GM10248 (cell line): ENCODE results near the gene NFKBIZ.

Experiments used
- CTCF ChIA-PET: fragments of 300-600 bp; sonication (Branson Sonifier 250); formaldehyde crosslinking; extraction: SDS; loops from one replicate; lab custom pipeline; 2021; ENCODE audit warnings: antibody characterized with exemption; lab: Yijun Ruan, JAX
- POLR2A ChIA-PET: fragments of 350-650 bp; sonication (Branson Sonifier 250); formaldehyde crosslinking; extraction: SDS; loops from one replicate; lab custom pipeline; 2020; ENCODE audit warnings: antibody characterized with exemption; lab: Yijun Ruan, JAX
- DNase-seq: peaks from one replicate; pipeline ENCODE4 v3.0.0; 2012; ENCODE audit errors: extremely low spot score
- TF ChIP-seq, protein P1 (sequence below): IDR thresholded peaks from 2 replicates; pipeline ENCODE4 v1.5.1; 2012; ENCODE audit warnings: mild to moderate bottlenecking, low read depth; ENCODE audit errors: extremely low read depth, missing control alignments, control extremely low read depth

NFKBIZ gene

DNA sequence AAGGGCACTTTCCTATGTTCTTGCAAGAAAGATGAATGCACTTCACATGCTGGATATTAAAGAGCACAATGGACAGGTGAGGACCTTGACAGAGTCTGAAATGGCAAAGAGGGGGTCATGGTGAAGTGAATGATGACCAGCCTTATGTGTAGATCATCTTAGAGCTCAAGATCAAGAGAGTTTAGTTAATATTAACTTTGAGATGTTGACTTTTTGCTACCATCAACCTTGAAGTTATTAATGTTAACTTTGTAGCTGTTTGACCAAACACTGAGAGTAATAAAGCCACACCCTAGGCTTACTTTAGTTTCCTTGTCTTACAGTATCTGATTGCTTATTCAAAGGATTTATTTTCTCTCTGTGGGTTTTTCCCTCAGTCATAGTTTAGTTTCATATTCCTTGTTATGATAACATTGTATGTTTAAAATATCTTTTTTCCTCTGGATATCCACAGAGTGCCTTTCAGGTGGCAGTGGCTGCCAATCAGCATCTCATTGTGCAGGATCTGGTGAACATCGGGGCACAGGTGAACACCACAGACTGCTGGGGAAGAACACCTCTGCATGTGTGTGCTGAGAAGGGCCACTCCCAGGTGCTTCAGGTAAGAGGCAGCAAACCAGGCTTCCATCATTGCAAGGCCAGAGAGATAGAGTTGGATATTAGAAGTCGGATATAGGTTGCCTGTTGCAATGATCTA, 5.4 kb downstream of the NFKBIZ start:
- ChIA-PET POLR2A (interaction anchor here (1.0 kb wide), 1 partner anchor 9 kb away, joined by 3 read pairs; no protein-coding TSS in a partner anchor), CTCF (interaction anchor here (1.0 to 1.7 kb wide), 3 partner anchors 25 to 370 kb away, joined by 3 read pairs; no protein-coding TSS in a partner anchor)
- no peak for DNase-seq
- TF ChIP-seq, protein P1, sequence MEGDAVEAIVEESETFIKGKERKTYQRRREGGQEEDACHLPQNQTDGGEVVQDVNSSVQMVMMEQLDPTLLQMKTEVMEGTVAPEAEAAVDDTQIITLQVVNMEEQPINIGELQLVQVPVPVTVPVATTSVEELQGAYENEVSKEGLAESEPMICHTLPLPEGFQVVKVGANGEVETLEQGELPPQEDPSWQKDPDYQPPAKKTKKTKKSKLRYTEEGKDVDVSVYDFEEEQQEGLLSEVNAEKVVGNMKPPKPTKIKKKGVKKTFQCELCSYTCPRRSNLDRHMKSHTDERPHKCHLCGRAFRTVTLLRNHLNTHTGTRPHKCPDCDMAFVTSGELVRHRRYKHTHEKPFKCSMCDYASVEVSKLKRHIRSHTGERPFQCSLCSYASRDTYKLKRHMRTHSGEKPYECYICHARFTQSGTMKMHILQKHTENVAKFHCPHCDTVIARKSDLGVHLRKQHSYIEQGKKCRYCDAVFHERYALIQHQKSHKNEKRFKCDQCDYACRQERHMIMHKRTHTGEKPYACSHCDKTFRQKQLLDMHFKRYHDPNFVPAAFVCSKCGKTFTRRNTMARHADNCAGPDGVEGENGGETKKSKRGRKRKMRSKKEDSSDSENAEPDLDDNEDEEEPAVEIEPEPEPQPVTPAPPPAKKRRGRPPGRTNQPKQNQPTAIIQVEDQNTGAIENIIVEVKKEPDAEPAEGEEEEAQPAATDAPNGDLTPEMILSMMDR, result no peak

DNA sequence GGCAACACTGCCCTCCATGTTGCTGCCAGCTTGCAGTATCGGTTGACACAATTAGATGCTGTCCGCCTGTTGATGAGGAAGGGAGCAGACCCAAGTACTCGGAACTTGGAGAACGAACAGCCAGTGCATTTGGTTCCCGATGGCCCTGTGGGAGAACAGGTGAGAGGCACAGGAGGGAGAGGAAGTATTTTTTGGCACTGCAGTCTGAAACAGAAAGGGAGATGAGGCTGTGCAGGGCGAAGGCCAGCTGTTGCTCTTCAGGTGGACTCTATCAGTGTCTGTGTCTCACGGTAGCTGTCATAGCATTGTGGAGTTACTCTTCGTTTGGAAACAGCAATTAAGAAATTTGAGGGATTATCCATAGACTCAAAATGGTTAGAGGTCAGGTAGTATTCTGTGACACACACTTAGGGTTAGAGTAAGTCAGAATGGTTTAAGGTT, 8.0 kb downstream of the NFKBIZ start:
- CTCF ChIA-PET, result interaction anchor here (1.0 to 2.2 kb wide), 8 partner anchors 10 to 368 kb away, joined by 3 to 8 read pairs (median 4); no protein-coding TSS in a partner anchor
- POLR2A ChIA-PET, result interaction anchor here (1.3 to 3.2 kb wide), 2 partner anchors 8 to 30 kb away, joined by 3 to 23 read pairs; partner anchors contain the start of gene NFKBIZ
- no peak for DNase-seq
- TF ChIP-seq, protein P1, result no peak

DNA sequence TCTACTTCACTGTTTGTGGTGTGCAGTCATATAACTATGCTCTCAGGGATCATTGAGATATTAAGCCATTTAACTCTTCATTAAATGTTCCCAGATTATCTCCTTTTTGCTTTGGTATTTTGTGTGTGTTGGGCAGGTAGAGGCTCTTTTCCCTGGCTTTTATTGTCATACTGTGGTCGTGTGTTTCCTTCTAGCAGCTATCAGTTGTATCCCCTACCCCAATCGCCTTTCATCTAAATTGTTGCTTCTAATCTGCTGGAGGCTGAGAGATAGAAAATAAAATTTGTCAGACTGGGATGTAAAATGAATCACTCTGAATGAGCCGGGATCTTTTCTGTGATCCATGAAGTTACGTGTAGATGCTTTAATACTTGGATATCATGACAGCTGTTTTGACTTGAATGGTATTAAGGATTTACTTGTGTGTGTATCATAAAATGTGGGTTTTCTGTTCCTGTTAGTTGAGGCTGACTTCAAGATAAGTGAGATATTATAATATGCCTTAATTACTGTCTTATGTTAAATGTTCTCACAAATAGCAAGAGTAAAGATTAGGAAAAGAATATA, 9.2 kb downstream of the NFKBIZ start:
- CTCF ChIA-PET, result interaction anchor here (0.6 to 1.7 kb wide), 4 partner anchors 24 to 365 kb away, joined by 3 read pairs; no protein-coding TSS in a partner anchor
- DNase-seq, result no peak
- POLR2A ChIA-PET, result interaction anchor here (0.6 to 3.2 kb wide), 2 partner anchors 9 to 14 kb away, joined by 3 to 23 read pairs; partner anchors contain the start of gene NFKBIZ
- TF ChIP-seq, protein P1, result no peak

DNA sequence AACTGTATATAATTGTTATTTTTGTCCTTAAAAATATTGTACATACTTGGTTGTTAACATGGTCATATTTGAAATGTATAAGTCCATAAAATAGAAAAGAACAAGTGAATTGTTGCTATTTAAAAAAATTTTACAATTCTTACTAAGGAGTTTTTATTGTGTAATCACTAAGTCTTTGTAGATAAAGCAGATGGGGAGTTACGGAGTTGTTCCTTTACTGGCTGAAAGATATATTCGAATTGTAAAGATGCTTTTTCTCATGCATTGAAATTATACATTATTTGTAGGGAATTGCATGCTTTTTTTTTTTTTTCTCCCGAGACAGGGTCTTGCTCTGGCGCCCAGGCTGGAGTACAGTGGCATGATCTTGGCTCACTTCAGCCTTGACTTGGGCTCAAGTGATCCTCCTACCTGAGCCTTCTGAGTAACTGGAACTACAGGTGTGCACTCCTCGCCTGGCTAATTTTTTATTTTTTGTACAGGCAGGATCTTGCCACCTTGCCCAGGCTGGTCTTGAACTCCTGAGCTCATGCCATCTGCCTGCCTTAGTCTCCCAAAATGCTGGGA, 10.7 kb downstream of the NFKBIZ start:
- POLR2A ChIA-PET, result interaction anchor here (3.2 kb wide), 1 partner anchor 11 kb away, joined by 23 read pairs; the partner anchor contains the start of gene NFKBIZ
- CTCF ChIA-PET, result no interaction called here
- DNase-seq, result no peak
- TF ChIP-seq, protein P1, result no peak

DNA sequence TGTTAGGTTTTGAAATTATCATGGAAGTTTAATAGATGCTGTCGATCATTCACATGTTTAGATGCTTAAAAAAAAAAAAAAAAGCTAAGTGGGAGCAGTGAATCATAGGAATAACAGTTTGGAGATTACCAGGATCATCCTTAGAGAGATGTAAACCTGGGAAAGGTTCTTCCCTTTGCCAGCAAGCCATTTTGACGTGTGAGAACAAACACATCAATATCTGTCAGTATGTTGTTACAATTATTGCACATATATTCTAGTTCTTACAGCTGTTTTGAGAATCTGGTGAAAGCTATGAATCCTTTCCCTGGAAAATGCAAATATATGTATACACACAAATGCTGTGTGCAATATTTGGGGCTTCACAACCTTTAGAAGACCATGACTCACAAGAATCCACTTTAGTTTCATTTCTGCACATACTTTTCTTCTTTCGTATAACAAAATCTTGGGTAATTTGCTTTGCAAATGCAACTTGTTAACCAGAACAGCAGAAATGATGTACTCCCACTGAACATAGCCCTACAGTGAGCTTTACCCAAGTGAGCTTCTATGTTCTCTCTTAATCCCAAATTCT, 12.0 kb downstream of the NFKBIZ start:
- TF ChIP-seq, protein P1, result no peak
- DNase-seq, result no peak
- ChIA-PET CTCF (no interaction called here), POLR2A (interaction anchor here (0.6 to 1.3 kb wide), 5 partner anchors 12 to 185 kb away, joined by 3 to 17 read pairs (median 4); partner anchors contain the start of gene NFKBIZ)
